Liver (tissue), 9 donors: ENCODE measurements around the gene VAT1. TPM values are rescaled to one million over a fixed set of nuclear protein-coding genes. Genes with fewer than 3 reads are reported as not detected.

Experiments used
- DNase-seq: peaks from one replicate; pipeline ENCODE4 v3.0.0-alpha.2; 2017; ENCODE audit warnings: low spot score
- H3K27ac ChIP-seq, 2 donors: one replicate each; pipeline ENCODE4 v1.7.0; 2013; ENCODE audit warnings: inconsistent platforms in 2 of 2, low read length in 2 of 2, control low read depth in 1 of 2, low read depth in 1 of 2, mild to moderate bottlenecking in 1 of 2
- H3K27me3 ChIP-seq, 4 donors: one replicate each; pipeline versions ENCODE4 v1.6.1 to v1.7.0; 2013; ENCODE audit warnings: low read length in 3 of 4, inconsistent platforms in 1 of 4, mild to moderate bottlenecking in 1 of 4, moderate library complexity in 1 of 4; ENCODE audit not compliant: control insufficient read depth in 4 of 4, insufficient read depth in 4 of 4
- H3K36me3 ChIP-seq, 4 donors: one replicate each; pipeline versions ENCODE4 v1.6.1 to v1.7.0; 2013; ENCODE audit warnings: low read length in 3 of 4, mild to moderate bottlenecking in 3 of 4, low read depth in 1 of 4, moderate library complexity in 1 of 4; ENCODE audit not compliant: control insufficient read depth in 4 of 4, insufficient read depth in 3 of 4
- H3K4me1 ChIP-seq, 4 donors: one replicate each; pipeline versions ENCODE4 v1.6.1 to v1.7.0; 2013; ENCODE audit warnings: low read length in 3 of 4, mild to moderate bottlenecking in 3 of 4, moderate library complexity in 1 of 4; ENCODE audit not compliant: control insufficient read depth in 4 of 4, insufficient read depth in 4 of 4
- H3K4me3 ChIP-seq, 3 donors: one replicate each; pipeline versions ENCODE4 v1.6.1 to v1.7.0; 2013; ENCODE audit warnings: low read length in 3 of 3, control low read depth in 1 of 3, low read depth in 1 of 3, mild to moderate bottlenecking in 1 of 3
- H3K9ac ChIP-seq, 2 donors: one replicate each; pipeline ENCODE4 v1.7.0; 2013; ENCODE audit warnings: low read length in 2 of 2, mild to moderate bottlenecking in 2 of 2, moderate library complexity in 2 of 2, control low read depth in 1 of 2, low read depth in 1 of 2
- H3K9me3 ChIP-seq, 4 donors: one replicate each; pipeline versions ENCODE4 v1.6.1 to v1.7.0; 2013; ENCODE audit warnings: low read length in 3 of 4; ENCODE audit not compliant: control insufficient read depth in 4 of 4
- EGR1 ChIP-seq, 2 donors: IDR thresholded peaks; 2 replicates each; pipeline ENCODE4 v1.6.1; 2016 to 2018; ENCODE audit warnings: antibody characterized with exemption in 2 of 2, low read depth in 2 of 2
- FOXA1 ChIP-seq: IDR thresholded peaks from 2 replicates; pipeline ENCODE4 v1.6.1; 2016; ENCODE audit warnings: antibody characterized with exemption
- FOXA2 ChIP-seq: IDR thresholded peaks from 2 replicates; pipeline ENCODE4 v1.6.1; 2016; ENCODE audit warnings: antibody characterized with exemption
- GABPA ChIP-seq, 2 donors: IDR thresholded peaks in 1 of 2; conservative IDR thresholded peaks in 1 of 2; 2 replicates each; pipeline ENCODE4 v1.6.1; 2016; ENCODE audit warnings: antibody characterized with exemption in 2 of 2, mild to moderate bottlenecking in 1 of 2, moderate library complexity in 1 of 2
- HNF4A ChIP-seq, 2 donors: conservative IDR thresholded peaks; 2 replicates each; pipeline ENCODE4 v1.6.1; 2016; ENCODE audit warnings: antibody characterized with exemption in 2 of 2, mild to moderate bottlenecking in 2 of 2
- HNF4G ChIP-seq: IDR thresholded peaks from 2 replicates; pipeline ENCODE4 v1.6.1; 2016; ENCODE audit warnings: antibody characterized with exemption
- JUND ChIP-seq, 2 donors: IDR thresholded peaks; 2 replicates each; pipeline ENCODE4 v1.6.1; 2016; ENCODE audit warnings: antibody characterized with exemption in 2 of 2
- NR2F2 ChIP-seq: IDR thresholded peaks from 2 replicates; pipeline ENCODE4 v1.6.1; 2016; ENCODE audit warnings: antibody characterized with exemption
- RXRA ChIP-seq, 2 donors: IDR thresholded peaks; 2 replicates each; pipeline ENCODE4 v1.6.1; 2017 to 2018; ENCODE audit warnings: antibody characterized with exemption in 2 of 2, mild to moderate bottlenecking in 1 of 2
- SP1 ChIP-seq: IDR thresholded peaks from 2 replicates; pipeline ENCODE4 v1.6.1; 2018; ENCODE audit warnings: antibody characterized with exemption, mild to moderate bottlenecking
- TAF1 ChIP-seq: conservative IDR thresholded peaks from 2 replicates; pipeline ENCODE4 v1.6.1; 2016; ENCODE audit warnings: antibody characterized with exemption, mild to moderate bottlenecking
- YY1 ChIP-seq: IDR thresholded peaks from 2 replicates; pipeline ENCODE4 v1.6.1; 2016; ENCODE audit warnings: antibody characterized with exemption, mild to moderate bottlenecking
- WGBS: extraction: QIAGEN DNeasy Blood & Tissue Kit; methylation state at CpG from one replicate; pipeline ENCODE4 v1.1.7; 2013; 5-methylcytosine and 5-hydroxymethylcytosine counted together
- polyA plus RNA-seq, 2 donors: library from polyadenylated mRNA; stranded (reverse) in 1 of 2; unstranded in 1 of 2; fragments of 200-250 nt in 1 of 2; fragments of >200 nt in 1 of 2; fragmentation: Nextera tagmentation in 1 of 2; extraction: Ambion mirVana in 1 of 2; gene quantifications; one replicate each; pipeline versions ENCODE4 v1.2.1 to v1.2.3, GENCODE V29; 2013 to 2015
- total RNA-seq, 2 donors: library from RNA; depleted of rRNA; stranded (reverse); fragments of >200 nt; gene quantifications; one replicate each; pipeline ENCODE4 v1.2.3, GENCODE V29; 2014
- TF ChIP-seq, protein P1 (sequence below): IDR thresholded peaks from 2 replicates; pipeline ENCODE4 v1.6.1; 2016; ENCODE audit warnings: antibody characterized with exemption
- TF ChIP-seq, protein P2 (sequence below): IDR thresholded peaks from 2 replicates; pipeline ENCODE4 v1.6.1; 2016; ENCODE audit warnings: antibody characterized with exemption, mild to moderate bottlenecking
- TF ChIP-seq, protein P3 (sequence below): IDR thresholded peaks from 2 replicates; pipeline ENCODE4 v1.6.1; 2016; ENCODE audit warnings: antibody characterized with exemption
- donor health status: healthy.
- donor health status: healthy.
- donor health status: healthy.
- donor health status: healthy.
- donor health status: healthy.

VAT1 gene
- total and polyA plus RNA-seq, 4 donors, result 16.3 to 38.8 (median 25.4) TPM

DNA sequence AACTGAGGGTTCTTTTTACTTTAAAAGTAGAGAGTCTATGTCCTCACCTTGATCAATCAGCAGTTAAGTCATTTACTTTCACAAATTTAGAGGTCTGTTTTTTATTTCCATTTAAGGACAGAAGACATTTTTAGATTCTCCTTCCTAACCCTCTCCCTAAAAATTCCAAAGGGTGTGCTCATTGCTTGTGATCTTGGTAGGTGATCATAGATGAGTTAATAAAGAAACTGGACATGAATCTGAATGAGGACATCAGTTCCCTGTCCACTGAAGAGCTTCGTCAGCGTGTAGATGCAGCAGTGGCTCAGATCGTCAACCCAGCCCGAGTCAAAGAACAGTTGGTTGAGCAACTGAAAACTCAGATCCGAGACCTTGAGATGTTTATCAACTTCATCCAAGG, 33.0 kb downstream of the VAT1 start:
- no peaks in the 10 kb centered on the region for H3K9me3 ChIP-seq
- WGBS, result 96% methylated on average over 5 of the region's 5 CpGs

DNA sequence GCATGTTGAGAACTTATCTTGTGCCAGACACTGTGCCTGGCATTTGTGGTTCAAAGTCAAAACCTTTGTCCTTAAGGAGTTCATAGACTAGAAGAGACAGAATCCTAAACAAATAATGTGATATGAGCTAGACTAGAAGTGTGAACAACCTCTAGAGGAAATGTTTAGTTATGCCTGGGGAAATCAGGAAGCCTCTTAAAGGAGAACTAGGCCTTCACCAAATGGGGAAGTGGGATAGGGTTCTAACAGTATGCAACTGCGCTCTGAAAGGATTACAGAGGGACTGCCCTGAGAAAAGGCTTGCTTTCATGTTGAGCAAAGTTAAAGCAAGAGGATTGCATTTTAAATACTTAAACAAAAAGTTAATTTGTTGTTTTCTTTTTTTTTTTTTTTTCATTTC, 37.0 kb downstream of the VAT1 start:
- Histone ChIP-seq H3K27ac (no peak overlapping the region), H3K4me1 (peaks cover 5 to 18% (median 15%) of the 10 kb centered on the region in 4 donors), H3K9ac (no peak overlapping the region), H3K27me3 (no peaks in the 10 kb centered on the region), H3K9me3 (no peaks in the 10 kb centered on the region), H3K4me3 (no peak overlapping the region), H3K36me3 (peaks cover 10 to 25% (median 16%) of the 10 kb centered on the region in 4 donors)
- 0% methylated on average over 1 of the region's 1 CpG for WGBS
- no peak for TF ChIP-seq YY1
- no peak for DNase-seq

More for the DNA sequence above, 33.0 kb downstream of the VAT1 start:
- no peak for DNase-seq
- no peak overlapping the region for H3K9ac ChIP-seq
- H3K4me1 ChIP-seq, result no peaks in the 10 kb centered on the region
- no peak overlapping the region for H3K4me3 ChIP-seq
- H3K27me3 ChIP-seq, result no peaks in the 10 kb centered on the region
- H3K36me3 ChIP-seq, result peaks cover 24 to 50% (median 36%) of the 10 kb centered on the region in 4 donors
- no peak for TF ChIP-seq TAF1
- TF ChIP-seq, protein P1, sequence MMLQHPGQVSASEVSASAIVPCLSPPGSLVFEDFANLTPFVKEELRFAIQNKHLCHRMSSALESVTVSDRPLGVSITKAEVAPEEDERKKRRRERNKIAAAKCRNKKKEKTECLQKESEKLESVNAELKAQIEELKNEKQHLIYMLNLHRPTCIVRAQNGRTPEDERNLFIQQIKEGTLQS, result no peak
- TF ChIP-seq JUND (IDR thresholded peaks at IDR 0.05), result no peak
- no peak for TF ChIP-seq FOXA2
- TF ChIP-seq FOXA1, result no peak
- no peak for TF ChIP-seq HNF4G
- no peak for TF ChIP-seq EGR1 (IDR thresholded peaks at IDR 0.05; ENCODE audit: low read depth in 2 of 2)
- TF ChIP-seq, protein P2, sequence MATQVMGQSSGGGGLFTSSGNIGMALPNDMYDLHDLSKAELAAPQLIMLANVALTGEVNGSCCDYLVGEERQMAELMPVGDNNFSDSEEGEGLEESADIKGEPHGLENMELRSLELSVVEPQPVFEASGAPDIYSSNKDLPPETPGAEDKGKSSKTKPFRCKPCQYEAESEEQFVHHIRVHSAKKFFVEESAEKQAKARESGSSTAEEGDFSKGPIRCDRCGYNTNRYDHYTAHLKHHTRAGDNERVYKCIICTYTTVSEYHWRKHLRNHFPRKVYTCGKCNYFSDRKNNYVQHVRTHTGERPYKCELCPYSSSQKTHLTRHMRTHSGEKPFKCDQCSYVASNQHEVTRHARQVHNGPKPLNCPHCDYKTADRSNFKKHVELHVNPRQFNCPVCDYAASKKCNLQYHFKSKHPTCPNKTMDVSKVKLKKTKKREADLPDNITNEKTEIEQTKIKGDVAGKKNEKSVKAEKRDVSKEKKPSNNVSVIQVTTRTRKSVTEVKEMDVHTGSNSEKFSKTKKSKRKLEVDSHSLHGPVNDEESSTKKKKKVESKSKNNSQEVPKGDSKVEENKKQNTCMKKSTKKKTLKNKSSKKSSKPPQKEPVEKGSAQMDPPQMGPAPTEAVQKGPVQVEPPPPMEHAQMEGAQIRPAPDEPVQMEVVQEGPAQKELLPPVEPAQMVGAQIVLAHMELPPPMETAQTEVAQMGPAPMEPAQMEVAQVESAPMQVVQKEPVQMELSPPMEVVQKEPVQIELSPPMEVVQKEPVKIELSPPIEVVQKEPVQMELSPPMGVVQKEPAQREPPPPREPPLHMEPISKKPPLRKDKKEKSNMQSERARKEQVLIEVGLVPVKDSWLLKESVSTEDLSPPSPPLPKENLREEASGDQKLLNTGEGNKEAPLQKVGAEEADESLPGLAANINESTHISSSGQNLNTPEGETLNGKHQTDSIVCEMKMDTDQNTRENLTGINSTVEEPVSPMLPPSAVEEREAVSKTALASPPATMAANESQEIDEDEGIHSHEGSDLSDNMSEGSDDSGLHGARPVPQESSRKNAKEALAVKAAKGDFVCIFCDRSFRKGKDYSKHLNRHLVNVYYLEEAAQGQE, result no peak
- TF ChIP-seq NR2F2, result no peak
- TF ChIP-seq GABPA (IDR thresholded peaks at IDR 0.05 in 1 of 2, conservative IDR thresholded peaks at IDR 0.05 in 1 of 2), result no peak
- no peak for TF ChIP-seq HNF4A (conservative IDR thresholded peaks at IDR 0.05)
- H3K27ac ChIP-seq, result no peak overlapping the region

DNA sequence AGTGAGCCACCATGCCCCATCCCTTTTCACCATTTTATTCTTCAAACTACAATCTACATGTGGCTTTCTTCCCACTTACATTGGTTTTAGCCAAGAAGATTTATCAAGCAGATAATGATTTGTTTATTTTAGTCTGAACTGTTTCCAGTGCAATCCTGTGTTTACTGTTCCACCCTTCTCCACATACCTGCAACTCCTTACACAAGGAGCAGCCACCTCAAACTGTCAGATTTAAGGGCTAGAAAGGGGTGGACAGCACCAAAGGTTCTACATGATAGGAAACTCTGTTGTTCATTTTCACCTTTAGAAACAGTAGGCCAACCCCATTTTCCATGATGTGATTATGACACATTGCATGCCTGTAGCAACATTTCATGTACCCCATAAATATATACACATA, 39.9 kb downstream of the VAT1 start:
- H3K4me3 ChIP-seq, result no peak overlapping the region
- H3K27me3 ChIP-seq, result no peaks in the 10 kb centered on the region
- H3K9ac ChIP-seq, result no peak overlapping the region
- H3K27ac ChIP-seq, result no peak overlapping the region
- no peaks in the 10 kb centered on the region for H3K9me3 ChIP-seq
- no peak for DNase-seq
- TF ChIP-seq GABPA (IDR thresholded peaks at IDR 0.05 in 1 of 2, conservative IDR thresholded peaks at IDR 0.05 in 1 of 2), result no peak
- TF ChIP-seq NR2F2, result no peak
- TF ChIP-seq YY1, result no peak
- no peak for TF ChIP-seq RXRA (IDR thresholded peaks at IDR 0.05)
- no peak for TF ChIP-seq HNF4G
- TF ChIP-seq, protein P2, result no peak
- no peak for TF ChIP-seq FOXA2
- no peak for TF ChIP-seq EGR1 (IDR thresholded peaks at IDR 0.05; ENCODE audit: low read depth in 2 of 2)
- TF ChIP-seq TAF1, result no peak
- no peak for TF ChIP-seq HNF4A (conservative IDR thresholded peaks at IDR 0.05)
- TF ChIP-seq, protein P3, sequence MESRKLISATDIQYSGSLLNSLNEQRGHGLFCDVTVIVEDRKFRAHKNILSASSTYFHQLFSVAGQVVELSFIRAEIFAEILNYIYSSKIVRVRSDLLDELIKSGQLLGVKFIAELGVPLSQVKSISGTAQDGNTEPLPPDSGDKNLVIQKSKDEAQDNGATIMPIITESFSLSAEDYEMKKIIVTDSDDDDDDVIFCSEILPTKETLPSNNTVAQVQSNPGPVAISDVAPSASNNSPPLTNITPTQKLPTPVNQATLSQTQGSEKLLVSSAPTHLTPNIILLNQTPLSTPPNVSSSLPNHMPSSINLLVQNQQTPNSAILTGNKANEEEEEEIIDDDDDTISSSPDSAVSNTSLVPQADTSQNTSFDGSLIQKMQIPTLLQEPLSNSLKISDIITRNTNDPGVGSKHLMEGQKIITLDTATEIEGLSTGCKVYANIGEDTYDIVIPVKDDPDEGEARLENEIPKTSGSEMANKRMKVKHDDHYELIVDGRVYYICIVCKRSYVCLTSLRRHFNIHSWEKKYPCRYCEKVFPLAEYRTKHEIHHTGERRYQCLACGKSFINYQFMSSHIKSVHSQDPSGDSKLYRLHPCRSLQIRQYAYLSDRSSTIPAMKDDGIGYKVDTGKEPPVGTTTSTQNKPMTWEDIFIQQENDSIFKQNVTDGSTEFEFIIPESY, result no peak
- TF ChIP-seq SP1, result no peak
- no peak for TF ChIP-seq FOXA1
- TF ChIP-seq, protein P1, result no peak
- H3K4me1 ChIP-seq, result peaks cover 8 to 24% (median 20%) of the 10 kb centered on the region in 4 donors
- H3K36me3 ChIP-seq, result peaks cover 1 to 9% (median 2%) of the 10 kb centered on the region in 4 donors
